ENCODE measurements around the gene UBAP1.
A peak's percentile ranks its signal among the peaks of the same experiment; 100 is the strongest.
"Not testable (repeated sequence)": the region's sequence is repeated elsewhere in the genome, so short reads cannot be mapped to it uniquely, and the experiment has no call there.

UBAP1 gene

GRCh38 chr9:34178436-34179212 is at the start of gene UBAP1:
Gene UBAP1 (plus strand): TSS chr9:34179043. CDS start chr9:34220915, 41,872 bp downstream.
- peak; percentile 41 for DNase-seq

GRCh38 chr9:34131571-34131970 is 47.3 kb upstream of the UBAP1 start:
- no peak for DNase-seq

- DNase-seq = no peak
These were observed 45.4 kb upstream of the UBAP1 start for GRCh38 chr9:34133436-34133949.

- no peak for DNase-seq
These were observed 44.3 kb upstream of the UBAP1 start for GRCh38 chr9:34134521-34134920.

GRCh38 chr9:34138644-34139043 is 40.2 kb upstream of the UBAP1 start:
- not testable (repeated sequence) for DNase-seq

GRCh38 chr9:34139477-34140146 is 39.2 kb upstream of the UBAP1 start:
- no peak for DNase-seq

- DNase-seq = no peak
These were observed 38.0 kb upstream of the UBAP1 start for GRCh38 chr9:34140853-34141252.

GRCh38 chr9:34143116-34143515 is 35.7 kb upstream of the UBAP1 start:
- DNase-seq = no peak

GRCh38 chr9:34145165-34145564 is 33.7 kb upstream of the UBAP1 start:
- no peak for DNase-seq

GRCh38 chr9:34151398-34151797 is 27.4 kb upstream of the UBAP1 start:
- DNase-seq = no peak

GRCh38 chr9:34154057-34154456 is 24.8 kb upstream of the UBAP1 start:
- DNase-seq = no peak

- no peak for DNase-seq
These were observed 21.5 kb upstream of the UBAP1 start for GRCh38 chr9:34157318-34157717.

- DNase-seq = no peak
These were observed 20.9 kb upstream of the UBAP1 start for GRCh38 chr9:34157898-34158297.

- no peak for DNase-seq
These were observed 20.4 kb upstream of the UBAP1 start for GRCh38 chr9:34158362-34158869.

- no peak for DNase-seq
These were observed 15.4 kb upstream of the UBAP1 start for GRCh38 chr9:34163434-34163833.

GRCh38 chr9:34169125-34169524 is 9.7 kb upstream of the UBAP1 start:
- DNase-seq = no peak

GRCh38 chr9:34170237-34170991 is 8.4 kb upstream of the UBAP1 start:
- DNase-seq = no peak

GRCh38 chr9:34171753-34172535 is 6.9 kb upstream of the UBAP1 start:
- DNase-seq = no peak

GRCh38 chr9:34176089-34176488 is 2.8 kb upstream of the UBAP1 start:
- no peak for DNase-seq

- no peak for DNase-seq
These were observed 1.0 kb upstream of the UBAP1 start for GRCh38 chr9:34177593-34178435.

Data from NCI-H1417 treated with DMSO at 0.1 percent for 48 hours (cell line).